Gastrocnemius medialis (tissue), 4 donors: Measurements from ENCODE around the gene HLA-DPA1.

ENCODE experiments used
- POLR2A ChIP-seq, 2 donors: fragments of 450-650 bp; IDR thresholded peaks; one replicate each; pipeline ENCODE4 v1.6.1; 2017; ENCODE audit warnings: antibody characterized with exemption in 2 of 2, mild to moderate bottlenecking in 2 of 2, moderate library complexity in 2 of 2
- TF ChIP-seq, protein P1 (sequence below), 5 experiments: fragments of 450-650 bp in 3 of 5; fragments of 200-600 bp in 2 of 5; sonication (generic) in 2 of 5; IDR thresholded peaks in 4 of 5; conservative IDR thresholded peaks in 1 of 5; 1 replicate in 4 of 5; 2 replicates in 1 of 5; pipeline ENCODE4 v1.5.1; 2016 to 2019; ENCODE audit warnings: antibody characterized with exemption in 5 of 5, mild to moderate bottlenecking in 3 of 5, moderate library complexity in 3 of 5

DNA sequence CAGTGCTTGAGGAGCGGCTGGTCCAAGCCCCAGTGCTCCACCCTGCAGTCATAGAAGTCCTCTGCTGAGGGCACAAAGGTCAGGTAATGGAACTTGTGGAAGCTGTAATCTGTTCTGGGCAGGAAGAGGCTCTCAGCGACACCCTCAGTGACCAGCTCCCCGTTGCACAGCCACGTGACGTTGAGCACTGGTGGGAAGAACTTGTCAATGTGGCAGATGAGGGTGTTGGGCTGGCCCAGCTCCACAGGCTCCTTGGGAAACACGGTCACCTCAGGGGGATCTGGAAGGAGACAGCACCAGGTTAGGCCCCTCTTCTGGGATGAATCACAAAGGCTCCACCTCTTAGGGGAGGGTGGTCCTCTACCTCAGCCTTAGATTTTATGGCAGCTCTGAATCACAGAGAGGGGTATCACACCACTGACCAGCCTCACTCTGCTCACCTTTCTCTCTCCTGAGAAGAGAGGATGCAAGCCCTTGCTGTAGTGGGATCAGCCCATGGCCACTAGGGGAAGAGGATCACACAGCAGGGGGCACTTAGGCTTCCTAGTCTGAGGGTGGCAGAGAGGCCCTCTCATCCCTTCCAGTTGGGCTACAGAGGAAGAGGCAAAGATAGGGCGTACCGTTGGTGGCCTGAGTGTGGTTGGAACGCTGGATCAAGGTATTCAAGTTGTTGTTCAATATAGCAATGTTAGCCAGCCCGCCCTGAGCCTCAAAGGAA lies 4.3 kb downstream of the HLA-DPA1 start:
- TF ChIP-seq, protein P1, sequence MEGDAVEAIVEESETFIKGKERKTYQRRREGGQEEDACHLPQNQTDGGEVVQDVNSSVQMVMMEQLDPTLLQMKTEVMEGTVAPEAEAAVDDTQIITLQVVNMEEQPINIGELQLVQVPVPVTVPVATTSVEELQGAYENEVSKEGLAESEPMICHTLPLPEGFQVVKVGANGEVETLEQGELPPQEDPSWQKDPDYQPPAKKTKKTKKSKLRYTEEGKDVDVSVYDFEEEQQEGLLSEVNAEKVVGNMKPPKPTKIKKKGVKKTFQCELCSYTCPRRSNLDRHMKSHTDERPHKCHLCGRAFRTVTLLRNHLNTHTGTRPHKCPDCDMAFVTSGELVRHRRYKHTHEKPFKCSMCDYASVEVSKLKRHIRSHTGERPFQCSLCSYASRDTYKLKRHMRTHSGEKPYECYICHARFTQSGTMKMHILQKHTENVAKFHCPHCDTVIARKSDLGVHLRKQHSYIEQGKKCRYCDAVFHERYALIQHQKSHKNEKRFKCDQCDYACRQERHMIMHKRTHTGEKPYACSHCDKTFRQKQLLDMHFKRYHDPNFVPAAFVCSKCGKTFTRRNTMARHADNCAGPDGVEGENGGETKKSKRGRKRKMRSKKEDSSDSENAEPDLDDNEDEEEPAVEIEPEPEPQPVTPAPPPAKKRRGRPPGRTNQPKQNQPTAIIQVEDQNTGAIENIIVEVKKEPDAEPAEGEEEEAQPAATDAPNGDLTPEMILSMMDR (IDR thresholded peaks at IDR 0.05 in 4 of 5, conservative IDR thresholded peaks at IDR 0.05 in 1 of 5), result no peak
- no peak for TF ChIP-seq POLR2A (IDR thresholded peaks at IDR 0.05)
